SK-N-SH treated with all-trans-retinoic acid at 6 μM for 48 hours (cell line): ENCODE results near the gene KCNMA1.

Experiments
- ATAC-seq: fragments of 200-7000 bp; cut with Tn5 transposase; 3 replicates; pipeline ENCODE4 v1.9.1; 2020; ENCODE audit warnings: mild to moderate bottlenecking, moderate library complexity
- ARNTL ChIP-seq: fragments of 450-650 bp; formaldehyde crosslinking; IDR thresholded peaks from 2 replicates; pipeline ENCODE4 v1.5.0; 2020; ENCODE audit warnings: low read depth, mild to moderate bottlenecking, moderate library complexity, borderline replicate concordance
- BACH2 ChIP-seq: fragments of 250-450 bp; sonication (Bioruptor Pico); IDR thresholded peaks from 2 replicates; pipeline ENCODE4 v1.9.0; 2021; ENCODE audit warnings: mild to moderate bottlenecking, borderline replicate concordance
- CSDC2 ChIP-seq: fragments of 250-450 bp; sonication (Bioruptor Pico); IDR thresholded peaks from 2 replicates; pipeline ENCODE4 v1.5.0; 2020; ENCODE audit warnings: mild to moderate bottlenecking, moderate library complexity
- ESRRG ChIP-seq: fragments of 250-450 bp; sonication (Bioruptor Pico); IDR thresholded peaks from 2 replicates; pipeline ENCODE4 v1.6.1; 2021; ENCODE audit warnings: mild to moderate bottlenecking
- GLIS3 ChIP-seq: fragments of 250-450 bp; sonication (Bioruptor Pico); IDR thresholded peaks from 2 replicates; pipeline ENCODE4 v1.5.0; 2020; ENCODE audit warnings: mild to moderate bottlenecking, moderate library complexity
- ISL1 ChIP-seq: fragments of 250-450 bp; sonication (Bioruptor Pico); IDR thresholded peaks from 2 replicates; pipeline ENCODE4 v2.1.2; 2022; ENCODE audit warnings: mild to moderate bottlenecking, moderate library complexity
- OSR1 ChIP-seq: fragments of 250-450 bp; sonication (Bioruptor Pico); IDR thresholded peaks from 2 replicates; pipeline ENCODE4 v1.8.0; 2022; ENCODE audit warnings: moderate library complexity, mild to moderate bottlenecking, inconsistent platforms
- PPARA ChIP-seq: fragments of 250-450 bp; sonication (Bioruptor Pico); IDR thresholded peaks from 2 replicates; pipeline ENCODE4 v1.5.0; 2020; ENCODE audit warnings: mild to moderate bottlenecking, borderline replicate concordance
- RARB ChIP-seq: fragments of 250-450 bp; sonication (Bioruptor Pico); IDR thresholded peaks from 2 replicates; pipeline ENCODE4 v1.8.0; 2021; ENCODE audit warnings: mild to moderate bottlenecking, moderate library complexity
- SNAI2 ChIP-seq: fragments of 250-450 bp; sonication (Bioruptor Pico); IDR thresholded peaks from 2 replicates; pipeline ENCODE4 v1.5.0; 2020; ENCODE audit warnings: mild to moderate bottlenecking, moderate library complexity
- TOX ChIP-seq: fragments of 250-450 bp; sonication (Bioruptor Pico); IDR thresholded peaks from 2 replicates; pipeline ENCODE4 v1.8.0; 2021; ENCODE audit warnings: mild to moderate bottlenecking, moderate library complexity, borderline replicate concordance
- ZC3H10 ChIP-seq: fragments of 250-450 bp; sonication (Bioruptor Pico); IDR thresholded peaks from 2 replicates; pipeline ENCODE4 v1.5.1; 2021; ENCODE audit warnings: mild to moderate bottlenecking, moderate library complexity
- ZFP3 ChIP-seq: fragments of 250-450 bp; sonication (Bioruptor Pico); IDR thresholded peaks from 2 replicates; pipeline ENCODE4 v1.5.0; 2020; ENCODE audit warnings: mild to moderate bottlenecking, moderate library complexity
- ZNF565 ChIP-seq: fragments of 450-650 bp; formaldehyde crosslinking; conservative IDR thresholded peaks from 2 replicates; pipeline ENCODE4 v1.5.0; 2020; ENCODE audit warnings: low read depth, mild to moderate bottlenecking, moderate library complexity
- ZNF70 ChIP-seq: fragments of 450-650 bp; formaldehyde crosslinking; IDR thresholded peaks from 2 replicates; pipeline ENCODE4 v1.5.0; 2020; ENCODE audit warnings: mild to moderate bottlenecking, moderate library complexity
- ZNF8 ChIP-seq: fragments of 450-650 bp; formaldehyde crosslinking; IDR thresholded peaks from 2 replicates; pipeline ENCODE4 v1.5.0; 2020; ENCODE audit warnings: mild to moderate bottlenecking, moderate library complexity
- TF ChIP-seq, protein P1 (sequence below): fragments of 250-450 bp; sonication (Bioruptor Pico); IDR thresholded peaks from 2 replicates; pipeline ENCODE4 v1.5.1; 2020; ENCODE audit warnings: low read depth, mild to moderate bottlenecking, moderate library complexity
- TF ChIP-seq, protein P2 (sequence below): fragments of 250-450 bp; sonication (Bioruptor Pico); IDR thresholded peaks from 2 replicates; pipeline ENCODE4 v1.8.0; 2020; ENCODE audit warnings: mild to moderate bottlenecking, moderate library complexity, borderline replicate concordance
- TF ChIP-seq, protein P3 (sequence below): fragments of 250-450 bp; sonication (Bioruptor Pico); IDR thresholded peaks from 2 replicates; pipeline ENCODE4 v1.8.0; 2021; ENCODE audit warnings: low read depth, mild to moderate bottlenecking, moderate library complexity, borderline replicate concordance
- TF ChIP-seq, protein P4 (sequence below): fragments of 250-450 bp; sonication (Bioruptor Pico); IDR thresholded peaks from 2 replicates; pipeline ENCODE4 v1.5.0; 2020; ENCODE audit warnings: mild to moderate bottlenecking, moderate library complexity
- TF ChIP-seq, protein P5 (sequence below): fragments of 250-450 bp; sonication (Bioruptor Pico); IDR thresholded peaks from 2 replicates; pipeline ENCODE4 v1.5.1; 2021; ENCODE audit warnings: mild to moderate bottlenecking, moderate library complexity

The KCNMA1 gene

DNA sequence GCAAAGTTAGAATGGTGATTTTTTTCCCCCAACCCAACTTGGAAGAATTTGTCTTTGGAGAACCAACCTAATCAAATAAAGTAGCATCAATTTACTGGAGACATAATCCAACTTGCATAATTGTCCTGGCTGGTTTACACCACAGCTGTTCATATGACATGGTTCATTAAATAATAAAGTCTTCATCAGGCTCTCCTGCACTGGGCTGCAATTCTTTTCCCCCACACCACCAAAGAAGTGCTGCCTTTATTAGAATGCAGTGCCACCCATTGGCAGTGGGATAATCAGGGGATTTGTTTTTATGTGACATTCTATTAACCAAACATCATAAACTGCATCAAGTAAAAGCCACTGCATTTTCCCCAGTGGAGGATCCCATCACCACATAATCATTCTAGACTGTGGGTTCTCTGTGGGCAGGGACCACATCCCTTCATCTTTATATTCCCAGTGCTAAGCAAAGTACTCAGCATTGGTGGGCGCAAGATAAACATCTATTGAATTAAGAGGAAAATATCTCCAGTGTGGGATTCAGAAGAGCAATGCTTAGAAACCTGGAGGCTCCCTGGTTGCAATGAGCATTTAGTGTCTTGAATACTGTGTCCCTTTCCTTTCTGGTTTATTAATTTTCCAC is 322.0 kb downstream of the KCNMA1 start:
- TF ChIP-seq TOX (CRISPR knock-in tag) = no peak
- TF ChIP-seq ZC3H10 (CRISPR knock-in tag) = no peak
- no peak for TF ChIP-seq ISL1
- TF ChIP-seq PPARA = no peak
- TF ChIP-seq ZFP3 = no peak
- TF ChIP-seq ZNF8 = no peak
- no peak for TF ChIP-seq ZNF565 (CRISPR knock-in tag)
- TF ChIP-seq BACH2 = no peak
- TF ChIP-seq GLIS3 (CRISPR knock-in tag) = no peak
- TF ChIP-seq ZNF70 (CRISPR knock-in tag) = no peak
- no peak for TF ChIP-seq CSDC2 (CRISPR knock-in tag)
- TF ChIP-seq, protein P1, sequence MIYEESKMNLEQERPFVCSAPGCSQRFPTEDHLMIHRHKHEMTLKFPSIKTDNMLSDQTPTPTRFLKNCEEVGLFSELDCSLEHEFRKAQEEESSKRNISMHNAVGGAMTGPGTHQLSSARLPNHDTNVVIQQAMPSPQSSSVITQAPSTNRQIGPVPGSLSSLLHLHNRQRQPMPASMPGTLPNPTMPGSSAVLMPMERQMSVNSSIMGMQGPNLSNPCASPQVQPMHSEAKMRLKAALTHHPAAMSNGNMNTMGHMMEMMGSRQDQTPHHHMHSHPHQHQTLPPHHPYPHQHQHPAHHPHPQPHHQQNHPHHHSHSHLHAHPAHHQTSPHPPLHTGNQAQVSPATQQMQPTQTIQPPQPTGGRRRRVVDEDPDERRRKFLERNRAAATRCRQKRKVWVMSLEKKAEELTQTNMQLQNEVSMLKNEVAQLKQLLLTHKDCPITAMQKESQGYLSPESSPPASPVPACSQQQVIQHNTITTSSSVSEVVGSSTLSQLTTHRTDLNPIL (CRISPR knock-in tag) = no peak
- no peak for ATAC-seq

DNA sequence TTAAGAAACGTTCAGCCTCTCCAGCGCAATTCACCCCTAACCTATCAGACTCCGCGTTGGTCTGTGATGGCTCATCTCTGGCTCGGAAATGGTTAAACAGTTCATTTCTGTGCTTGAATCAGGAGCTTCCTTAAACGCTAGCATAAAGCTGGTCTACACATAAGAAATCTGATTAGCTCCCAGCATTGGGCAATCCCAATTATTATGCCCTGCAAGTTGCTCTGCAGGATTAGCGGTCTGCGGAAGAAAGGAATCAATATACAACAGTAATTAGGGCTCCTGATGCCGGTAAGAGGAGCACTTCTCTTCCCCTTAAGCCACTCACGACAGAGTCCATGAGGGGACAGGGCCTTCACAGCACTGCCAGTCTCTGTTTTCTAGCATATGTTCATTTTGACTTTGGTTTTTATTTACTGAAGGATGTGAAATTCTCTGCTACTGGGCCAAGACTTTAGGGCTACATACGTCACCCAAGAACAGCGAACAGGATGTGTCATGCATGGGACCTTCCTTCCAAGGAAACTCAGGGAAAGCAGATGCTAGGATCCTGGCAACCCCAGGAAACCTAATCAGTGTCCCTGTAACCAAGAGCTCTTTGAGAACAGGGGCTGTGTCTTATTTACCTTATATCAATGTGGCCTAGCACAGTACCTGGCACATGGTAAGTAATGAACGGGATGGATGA is 324.4 kb downstream of the KCNMA1 start:
- ATAC-seq = no peak
- TF ChIP-seq, protein P2, sequence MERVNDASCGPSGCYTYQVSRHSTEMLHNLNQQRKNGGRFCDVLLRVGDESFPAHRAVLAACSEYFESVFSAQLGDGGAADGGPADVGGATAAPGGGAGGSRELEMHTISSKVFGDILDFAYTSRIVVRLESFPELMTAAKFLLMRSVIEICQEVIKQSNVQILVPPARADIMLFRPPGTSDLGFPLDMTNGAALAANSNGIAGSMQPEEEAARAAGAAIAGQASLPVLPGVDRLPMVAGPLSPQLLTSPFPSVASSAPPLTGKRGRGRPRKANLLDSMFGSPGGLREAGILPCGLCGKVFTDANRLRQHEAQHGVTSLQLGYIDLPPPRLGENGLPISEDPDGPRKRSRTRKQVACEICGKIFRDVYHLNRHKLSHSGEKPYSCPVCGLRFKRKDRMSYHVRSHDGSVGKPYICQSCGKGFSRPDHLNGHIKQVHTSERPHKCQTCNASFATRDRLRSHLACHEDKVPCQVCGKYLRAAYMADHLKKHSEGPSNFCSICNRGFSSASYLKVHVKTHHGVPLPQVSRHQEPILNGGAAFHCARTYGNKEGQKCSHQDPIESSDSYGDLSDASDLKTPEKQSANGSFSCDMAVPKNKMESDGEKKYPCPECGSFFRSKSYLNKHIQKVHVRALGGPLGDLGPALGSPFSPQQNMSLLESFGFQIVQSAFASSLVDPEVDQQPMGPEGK (CRISPR knock-in tag) = no peak
- TF ChIP-seq, protein P3, sequence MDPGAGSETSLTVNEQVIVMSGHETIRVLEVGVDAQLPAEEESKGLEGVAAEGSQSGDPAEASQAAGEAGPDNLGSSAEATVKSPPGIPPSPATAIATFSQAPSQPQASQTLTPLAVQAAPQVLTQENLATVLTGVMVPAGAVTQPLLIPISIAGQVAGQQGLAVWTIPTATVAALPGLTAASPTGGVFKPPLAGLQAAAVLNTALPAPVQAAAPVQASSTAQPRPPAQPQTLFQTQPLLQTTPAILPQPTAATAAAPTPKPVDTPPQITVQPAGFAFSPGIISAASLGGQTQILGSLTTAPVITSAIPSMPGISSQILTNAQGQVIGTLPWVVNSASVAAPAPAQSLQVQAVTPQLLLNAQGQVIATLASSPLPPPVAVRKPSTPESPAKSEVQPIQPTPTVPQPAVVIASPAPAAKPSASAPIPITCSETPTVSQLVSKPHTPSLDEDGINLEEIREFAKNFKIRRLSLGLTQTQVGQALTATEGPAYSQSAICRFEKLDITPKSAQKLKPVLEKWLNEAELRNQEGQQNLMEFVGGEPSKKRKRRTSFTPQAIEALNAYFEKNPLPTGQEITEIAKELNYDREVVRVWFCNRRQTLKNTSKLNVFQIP (CRISPR knock-in tag) = no peak
- TF ChIP-seq ESRRG (CRISPR knock-in tag) = no peak
- TF ChIP-seq TOX (CRISPR knock-in tag) = no peak
- TF ChIP-seq, protein P4, sequence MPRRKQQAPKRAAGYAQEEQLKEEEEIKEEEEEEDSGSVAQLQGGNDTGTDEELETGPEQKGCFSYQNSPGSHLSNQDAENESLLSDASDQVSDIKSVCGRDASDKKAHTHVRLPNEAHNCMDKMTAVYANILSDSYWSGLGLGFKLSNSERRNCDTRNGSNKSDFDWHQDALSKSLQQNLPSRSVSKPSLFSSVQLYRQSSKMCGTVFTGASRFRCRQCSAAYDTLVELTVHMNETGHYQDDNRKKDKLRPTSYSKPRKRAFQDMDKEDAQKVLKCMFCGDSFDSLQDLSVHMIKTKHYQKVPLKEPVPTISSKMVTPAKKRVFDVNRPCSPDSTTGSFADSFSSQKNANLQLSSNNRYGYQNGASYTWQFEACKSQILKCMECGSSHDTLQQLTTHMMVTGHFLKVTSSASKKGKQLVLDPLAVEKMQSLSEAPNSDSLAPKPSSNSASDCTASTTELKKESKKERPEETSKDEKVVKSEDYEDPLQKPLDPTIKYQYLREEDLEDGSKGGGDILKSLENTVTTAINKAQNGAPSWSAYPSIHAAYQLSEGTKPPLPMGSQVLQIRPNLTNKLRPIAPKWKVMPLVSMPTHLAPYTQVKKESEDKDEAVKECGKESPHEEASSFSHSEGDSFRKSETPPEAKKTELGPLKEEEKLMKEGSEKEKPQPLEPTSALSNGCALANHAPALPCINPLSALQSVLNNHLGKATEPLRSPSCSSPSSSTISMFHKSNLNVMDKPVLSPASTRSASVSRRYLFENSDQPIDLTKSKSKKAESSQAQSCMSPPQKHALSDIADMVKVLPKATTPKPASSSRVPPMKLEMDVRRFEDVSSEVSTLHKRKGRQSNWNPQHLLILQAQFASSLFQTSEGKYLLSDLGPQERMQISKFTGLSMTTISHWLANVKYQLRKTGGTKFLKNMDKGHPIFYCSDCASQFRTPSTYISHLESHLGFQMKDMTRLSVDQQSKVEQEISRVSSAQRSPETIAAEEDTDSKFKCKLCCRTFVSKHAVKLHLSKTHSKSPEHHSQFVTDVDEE (CRISPR knock-in tag) = no peak
- no peak for TF ChIP-seq ZFP3
- TF ChIP-seq SNAI2 (CRISPR knock-in tag) = no peak
- TF ChIP-seq OSR1 (CRISPR knock-in tag) = no peak
- TF ChIP-seq RARB (CRISPR knock-in tag) = no peak
- no peak for TF ChIP-seq ISL1
- TF ChIP-seq, protein P1 (CRISPR knock-in tag) = no peak
- TF ChIP-seq ZNF70 (CRISPR knock-in tag) = no peak
- TF ChIP-seq PPARA = no peak
- no peak for TF ChIP-seq BACH2
- no peak for TF ChIP-seq ARNTL (CRISPR knock-in tag)
- TF ChIP-seq, all 23 proteins: peak for 0

DNA sequence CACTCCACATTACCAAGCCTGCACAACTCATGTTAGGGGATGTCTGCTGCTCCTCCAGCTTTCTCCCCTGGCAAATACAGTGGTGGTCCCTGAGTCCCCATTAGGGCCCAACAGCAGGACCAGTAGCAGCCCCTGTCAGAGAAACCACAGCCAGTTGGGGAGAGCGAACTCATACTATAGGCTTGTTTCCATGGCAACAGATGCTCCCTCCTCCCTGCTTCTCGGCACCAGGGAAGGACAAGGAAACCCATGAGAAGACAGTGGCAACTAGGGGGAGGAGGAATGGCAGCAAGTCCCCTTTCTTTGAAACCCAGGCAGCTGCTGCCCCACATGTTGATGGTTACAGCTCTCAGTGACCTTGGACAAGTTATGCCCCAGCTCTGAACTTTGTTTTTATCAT is 326.4 kb downstream of the KCNMA1 start:
- TF ChIP-seq, protein P5, sequence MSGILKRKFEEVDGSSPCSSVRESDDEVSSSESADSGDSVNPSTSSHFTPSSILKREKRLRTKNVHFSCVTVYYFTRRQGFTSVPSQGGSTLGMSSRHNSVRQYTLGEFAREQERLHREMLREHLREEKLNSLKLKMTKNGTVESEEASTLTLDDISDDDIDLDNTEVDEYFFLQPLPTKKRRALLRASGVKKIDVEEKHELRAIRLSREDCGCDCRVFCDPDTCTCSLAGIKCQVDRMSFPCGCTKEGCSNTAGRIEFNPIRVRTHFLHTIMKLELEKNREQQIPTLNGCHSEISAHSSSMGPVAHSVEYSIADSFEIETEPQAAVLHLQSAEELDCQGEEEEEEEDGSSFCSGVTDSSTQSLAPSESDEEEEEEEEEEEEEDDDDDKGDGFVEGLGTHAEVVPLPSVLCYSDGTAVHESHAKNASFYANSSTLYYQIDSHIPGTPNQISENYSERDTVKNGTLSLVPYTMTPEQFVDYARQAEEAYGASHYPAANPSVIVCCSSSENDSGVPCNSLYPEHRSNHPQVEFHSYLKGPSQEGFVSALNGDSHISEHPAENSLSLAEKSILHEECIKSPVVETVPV = no peak
- TF ChIP-seq ZFP3 = no peak
- no peak for TF ChIP-seq OSR1 (CRISPR knock-in tag)
- no peak for TF ChIP-seq ZNF70 (CRISPR knock-in tag)
- no peak for TF ChIP-seq ESRRG (CRISPR knock-in tag)
- ATAC-seq = no peak
